ENCODE measurements around the gene CDK14.

GRCh38 chr7:90839316-90839715 lies 243.2 kb downstream of the CDK14 start:
- no peak for TF ChIP-seq CTCF (IDR thresholded peaks at IDR 0.05)
- no peak for TF ChIP-seq POLR2A (IDR thresholded peaks at IDR 0.05)
